ENCODE data around the gene PAPSS1.

PAPSS1 gene

GRCh38 chr4:107648178-107648991 is 71.6 kb downstream of the PAPSS1 start:
- Histone ChIP-seq H3K27me3 (no peaks in the 10 kb centered on the region), H3K36me3 (peaks cover 9% of the 10 kb centered on the region; the same call in 1 of the 2 replicates), H3K4me3 (ENCODE audit: low read depth, low read length) (no peak overlapping the region), H3K9me3 (no peaks in the 10 kb centered on the region), H3K4me1 (peaks cover 4% of the 10 kb centered on the region; the same call in 1 of the 2 replicates)
- TF ChIP-seq CTCF (IDR thresholded peaks at IDR 0.05; ENCODE audit: low read depth, low read length), result no peak
- DNase-seq, result no peak

GRCh38 chr4:107647591-107647990 is 72.4 kb downstream of the PAPSS1 start:
- Histone ChIP-seq H3K9me3 (no peaks in the 10 kb centered on the region), H3K4me1 (peaks cover 4% of the 10 kb centered on the region; the same call in 1 of the 2 replicates), H3K4me3 (ENCODE audit: low read depth, low read length) (no peak overlapping the region), H3K27me3 (no peaks in the 10 kb centered on the region), H3K36me3 (peaks cover 9% of the 10 kb centered on the region; the same call in 1 of the 2 replicates)
- TF ChIP-seq CTCF (IDR thresholded peaks at IDR 0.05; ENCODE audit: low read depth, low read length), result no peak
- no peak for DNase-seq

GRCh38 chr4:107645604-107646003 is 74.4 kb downstream of the PAPSS1 start:
- no peak for TF ChIP-seq CTCF (IDR thresholded peaks at IDR 0.05; ENCODE audit: low read depth, low read length)
- peaks cover 4% of the 10 kb centered on the region; the same call in 1 of the 2 replicates for H3K4me1 ChIP-seq
- no peak overlapping the region for H3K4me3 ChIP-seq (ENCODE audit: low read depth, low read length)
- H3K27me3 ChIP-seq, result no peaks in the 10 kb centered on the region
- DNase-seq, result no peak
- H3K36me3 ChIP-seq, result peaks cover 6% of the 10 kb centered on the region; the same call in 1 of the 2 replicates
- no peaks in the 10 kb centered on the region for H3K9me3 ChIP-seq

GRCh38 chr4:107643021-107643420 is 77.0 kb downstream of the PAPSS1 start:
- H3K9me3 ChIP-seq, result no peaks in the 10 kb centered on the region
- TF ChIP-seq CTCF (IDR thresholded peaks at IDR 0.05; ENCODE audit: low read depth, low read length), result no peak
- H3K27me3 ChIP-seq, result no peaks in the 10 kb centered on the region
- DNase-seq, result no peak
- peaks cover 6% of the 10 kb centered on the region; the same call in 1 of the 2 replicates for H3K36me3 ChIP-seq
- no peak overlapping the region for H3K4me3 ChIP-seq (ENCODE audit: low read depth, low read length)
- no peaks in the 10 kb centered on the region for H3K4me1 ChIP-seq

GRCh38 chr4:107640878-107641277 is 79.2 kb downstream of the PAPSS1 start:
- peaks cover 6% of the 10 kb centered on the region; the same call in 1 of the 2 replicates for H3K36me3 ChIP-seq

More at GRCh38 chr4:107640878-107641277, 79.2 kb downstream of the PAPSS1 start:
- Histone ChIP-seq H3K4me3 (ENCODE audit: low read depth, low read length) (no peak overlapping the region), H3K27me3 (no peaks in the 10 kb centered on the region), H3K4me1 (no peaks in the 10 kb centered on the region), H3K9me3 (no peaks in the 10 kb centered on the region)
- no peak for DNase-seq
- TF ChIP-seq CTCF (IDR thresholded peaks at IDR 0.05; ENCODE audit: low read depth, low read length), result no peak
